Gastrocnemius medialis (tissue), 4 donors: ENCODE results near the gene PTH1R.

Experiments used
- POLR2A ChIP-seq, 2 donors: fragments of 450-650 bp; IDR thresholded peaks; one replicate each; pipeline ENCODE4 v1.6.1; 2017; ENCODE audit warnings: antibody characterized with exemption in 2 of 2, mild to moderate bottlenecking in 2 of 2, moderate library complexity in 2 of 2
- TF ChIP-seq, protein P1 (sequence below), 5 experiments: fragments of 450-650 bp in 3 of 5; fragments of 200-600 bp in 2 of 5; sonication (generic) in 2 of 5; IDR thresholded peaks in 4 of 5; conservative IDR thresholded peaks in 1 of 5; 1 replicate in 4 of 5; 2 replicates in 1 of 5; pipeline ENCODE4 v1.5.1; 2016 to 2019; ENCODE audit warnings: antibody characterized with exemption in 5 of 5, mild to moderate bottlenecking in 3 of 5, moderate library complexity in 3 of 5

- TF ChIP-seq, protein P1, sequence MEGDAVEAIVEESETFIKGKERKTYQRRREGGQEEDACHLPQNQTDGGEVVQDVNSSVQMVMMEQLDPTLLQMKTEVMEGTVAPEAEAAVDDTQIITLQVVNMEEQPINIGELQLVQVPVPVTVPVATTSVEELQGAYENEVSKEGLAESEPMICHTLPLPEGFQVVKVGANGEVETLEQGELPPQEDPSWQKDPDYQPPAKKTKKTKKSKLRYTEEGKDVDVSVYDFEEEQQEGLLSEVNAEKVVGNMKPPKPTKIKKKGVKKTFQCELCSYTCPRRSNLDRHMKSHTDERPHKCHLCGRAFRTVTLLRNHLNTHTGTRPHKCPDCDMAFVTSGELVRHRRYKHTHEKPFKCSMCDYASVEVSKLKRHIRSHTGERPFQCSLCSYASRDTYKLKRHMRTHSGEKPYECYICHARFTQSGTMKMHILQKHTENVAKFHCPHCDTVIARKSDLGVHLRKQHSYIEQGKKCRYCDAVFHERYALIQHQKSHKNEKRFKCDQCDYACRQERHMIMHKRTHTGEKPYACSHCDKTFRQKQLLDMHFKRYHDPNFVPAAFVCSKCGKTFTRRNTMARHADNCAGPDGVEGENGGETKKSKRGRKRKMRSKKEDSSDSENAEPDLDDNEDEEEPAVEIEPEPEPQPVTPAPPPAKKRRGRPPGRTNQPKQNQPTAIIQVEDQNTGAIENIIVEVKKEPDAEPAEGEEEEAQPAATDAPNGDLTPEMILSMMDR (IDR thresholded peaks at IDR 0.05 in 4 of 5, conservative IDR thresholded peaks at IDR 0.05 in 1 of 5), result no peak
- TF ChIP-seq POLR2A (IDR thresholded peaks at IDR 0.05), result no peak
Observed at GRCh38 chr3:46934072-46934471, 56.6 kb downstream of the PTH1R start.
